Measurements from ENCODE around the gene CLDN11. TPM values are rescaled to one million over a fixed set of nuclear protein-coding genes. Genes with fewer than 3 reads are reported as not detected.

The CLDN11 gene
- total and polyA plus RNA-seq, 2 of the 8 experiments (the other 6 are each of a cell fraction or from before 2014, with no cell fraction given) = 4.8 to 12.5 TPM

GRCh38 chr3:170467571-170468147 lies 49.0 kb downstream of the CLDN11 start:
- ChIA-PET POLR2A (ENCODE audit: partially characterized antibody) (no interaction called here), CTCF (ENCODE audit: partially characterized antibody) (interaction anchor here (0.5 to 1.7 kb wide), 3 partner anchors 19 to 345 kb away, joined by 3 to 5 read pairs (median 4); no protein-coding TSS in a partner anchor)
- H3K9ac ChIP-seq (replicated peaks in 1 of 4; ENCODE audit: extremely low read depth in 1 of 4, low read depth in 3 of 4, low read length in 3 of 4) = no peak overlapping the region
- H2BK5ac ChIP-seq (ENCODE audit: low read depth, low read length) = no peak overlapping the region
- H3K27ac ChIP-seq (ENCODE audit: low read depth, low read length) = no peak overlapping the region
- H2AFZ ChIP-seq (ENCODE audit: low read length) = no peak overlapping the region
- no peaks in the 10 kb centered on the region for H3K27me3 ChIP-seq (replicated peaks in 1 of 4; ENCODE audit: control insufficient read depth in 3 of 4, extremely low read depth in 1 of 4, insufficient read depth in 3 of 4, low read length in 3 of 4)
- no peaks in the 10 kb centered on the region for H4K20me1 ChIP-seq (replicated peaks in 1 of 2; ENCODE audit: control insufficient read depth in 1 of 2, insufficient read depth in 2 of 2, low read length in 2 of 2)
- no peak overlapping the region for H3K56ac ChIP-seq (replicated peaks; ENCODE audit: insufficient read length, low read depth, low read length)
- H3K36me3 ChIP-seq (ENCODE audit: control insufficient read depth in 2 of 4, insufficient read depth in 4 of 4, low read length in 3 of 4) = no peaks in the 10 kb centered on the region
- no peak overlapping the region for H4K91ac ChIP-seq (replicated peaks; ENCODE audit: insufficient read length, low read length)
- no peak overlapping the region for H3K18ac ChIP-seq (ENCODE audit: extremely low read depth, low read length)
- no peak overlapping the region for H3K4me2 ChIP-seq (ENCODE audit: insufficient read depth in 1 of 2, low read depth in 2 of 2, low read length in 2 of 2)
- H3K4me1 ChIP-seq (replicated peaks in 1 of 4; ENCODE audit: control insufficient read depth in 3 of 4, insufficient read depth in 4 of 4, low read length in 3 of 4) = peaks cover 0 to 9% (median 0%) of the 10 kb centered on the region in 4 experiments; a peak in 1 of 7 replicates
- no peaks in the 10 kb centered on the region for H3K9me3 ChIP-seq (ENCODE audit: insufficient read depth in 2 of 2, low read depth in 1 of 2, low read length in 1 of 2)
- H3K23ac ChIP-seq (ENCODE audit: insufficient read length) = no peak overlapping the region
- no peak overlapping the region for H2BK15ac ChIP-seq (ENCODE audit: low read length)
- H3K4ac ChIP-seq (replicated peaks; ENCODE audit: insufficient read length, low read depth, low read length) = no peak overlapping the region
- FAIRE-seq = no peak
- WGBS, 2 experiments (ENCODE audit: extremely low coverage in 1 of 2, insufficient coverage in 1 of 2, insufficient read length in 1 of 2, insufficient replicate concordance in 2 of 2, low coverage in 1 of 2, low lambda C conversion rate in 2 of 2, missing lambda C conversion rate in 1 of 2) = 72% methylated on average over 7 of the region's 7 CpGs; no CpG with 5 or more reads in 1 of the 2 experiments
- H4K5ac ChIP-seq (ENCODE audit: insufficient read length, low read depth, low read length) = no peak overlapping the region
- no peaks in the 10 kb centered on the region for H3K79me1 ChIP-seq (ENCODE audit: low read depth, low read length)
- H3K79me2 ChIP-seq (ENCODE audit: control insufficient read depth in 1 of 2, insufficient read depth in 2 of 2, low read length in 2 of 2) = no peaks in the 10 kb centered on the region
- no peak overlapping the region for H4K8ac ChIP-seq (ENCODE audit: extremely low read depth, insufficient read depth, low read length)
- peak in 1 of 2 experiments; percentile 26 for DNase-seq (ENCODE audit: low read depth in 1 of 2, low spot score in 2 of 2)
- H2BK20ac ChIP-seq (ENCODE audit: low read length) = no peak overlapping the region
- no peak overlapping the region for H2AK5ac ChIP-seq (ENCODE audit: low read depth, low read length)
- no peaks in the 10 kb centered on the region for H3K23me2 ChIP-seq (ENCODE audit: low read depth, low read length)
- H2BK12ac ChIP-seq (ENCODE audit: low read depth, low read length) = no peak overlapping the region
- H3K14ac ChIP-seq (ENCODE audit: insufficient read length) = no peak overlapping the region
- no peak for TF ChIP-seq CBX8 (IDR thresholded peaks at IDR 0.05; ENCODE audit: borderline replicate concordance, low read depth, low read length)
- no peak overlapping the region for H3K4me3 ChIP-seq (ENCODE audit: extremely low read depth in 1 of 4, insufficient read depth in 2 of 4, low read depth in 3 of 4, low read length in 4 of 4)
- no peak overlapping the region for H2BK120ac ChIP-seq (replicated peaks; ENCODE audit: low read depth, low read length)

All from H1 (cell line).